Central memory CD8-positive, alpha-beta T cell (primary cell): ENCODE measurements around the gene KREMEN1.

Experiments used
- ATAC-seq: fragments of 150-1000 bp; cut with Tn5 transposase; replicated peaks from 2 replicates; pipeline ENCODE4 v1.10.0; 2022; ENCODE audit warnings: mild to moderate bottlenecking, moderate FRiP score, moderate number of reproducible peaks; ENCODE audit not compliant: poor library complexity, severe bottlenecking; ENCODE audit errors: extremely low read depth
- DNase-seq, 2 donors: peaks; one replicate each; pipeline ENCODE4 v3.0.0; 2021; ENCODE audit warnings: low spot score in 2 of 2
- H3K27ac Mint-ChIP-seq: one replicate; pipeline ENCODE4 v1.8.0; 2022; ENCODE audit warnings: low read depth, mild to moderate bottlenecking, moderate library complexity, mixed read lengths
- H3K27me3 Mint-ChIP-seq: one replicate; pipeline ENCODE4 v1.8.0; 2022; ENCODE audit warnings: mixed read lengths
- H3K36me3 Mint-ChIP-seq: one replicate; pipeline ENCODE4 v1.8.0; 2022; ENCODE audit warnings: mild to moderate bottlenecking, moderate library complexity, mixed read lengths; ENCODE audit not compliant: insufficient read depth
- H3K4me1 Mint-ChIP-seq: one replicate; pipeline ENCODE4 v1.8.0; 2022; ENCODE audit warnings: mixed read lengths
- H3K4me3 Mint-ChIP-seq: one replicate; pipeline ENCODE4 v1.8.0; 2022; ENCODE audit warnings: mild to moderate bottlenecking, moderate library complexity, mixed read lengths
- H3K9me3 Mint-ChIP-seq: one replicate; pipeline ENCODE4 v1.8.0; 2022; ENCODE audit warnings: mixed read lengths

Gene KREMEN1

GRCh38 chr22:29163808-29164207 is 91.0 kb downstream of the KREMEN1 start:
- ATAC-seq (no peak), DNase-seq (no peak)
- H3K36me3 Mint-ChIP-seq, result peaks cover 4% of the 10 kb centered on the region
- H3K4me1 Mint-ChIP-seq, result peaks cover 18% of the 10 kb centered on the region
- H3K9me3 Mint-ChIP-seq, result no peaks in the 10 kb centered on the region
- no peak overlapping the region for H3K27ac Mint-ChIP-seq
- no peak overlapping the region for H3K4me3 Mint-ChIP-seq
- peaks cover 12% of the 10 kb centered on the region for H3K27me3 Mint-ChIP-seq

- peaks cover 4% of the 10 kb centered on the region for H3K36me3 Mint-ChIP-seq
- no peak overlapping the region for H3K4me3 Mint-ChIP-seq
- DNase-seq, result no peak
- no peak for ATAC-seq
- H3K27me3 Mint-ChIP-seq, result peaks cover 1% of the 10 kb centered on the region
- H3K27ac Mint-ChIP-seq, result no peak overlapping the region
- peaks cover 18% of the 10 kb centered on the region for H3K4me1 Mint-ChIP-seq
- H3K9me3 Mint-ChIP-seq, result no peaks in the 10 kb centered on the region
These were observed 92.7 kb downstream of the KREMEN1 start for GRCh38 chr22:29165321-29166060.

GRCh38 chr22:29166180-29166579 is 93.3 kb downstream of the KREMEN1 start:
- H3K27me3 Mint-ChIP-seq, result no peaks in the 10 kb centered on the region
- H3K4me1 Mint-ChIP-seq, result peaks cover 18% of the 10 kb centered on the region
- ATAC-seq (no peak), DNase-seq (no peak)
- H3K27ac Mint-ChIP-seq, result peak overlapping the region; percentile 59
- no peaks in the 10 kb centered on the region for H3K9me3 Mint-ChIP-seq
- H3K4me3 Mint-ChIP-seq, result no peak overlapping the region
- peaks cover 4% of the 10 kb centered on the region for H3K36me3 Mint-ChIP-seq

- Mint-ChIP-seq H3K4me3 (peak overlapping the region; percentile 52), H3K27me3 (no peaks in the 10 kb centered on the region)
- peak in 1 of 2 donors; percentile 32 for DNase-seq
These were observed 94.4 kb downstream of the KREMEN1 start for GRCh38 chr22:29167032-29167911.

GRCh38 chr22:29171721-29172120 is 98.9 kb downstream of the KREMEN1 start:
- peaks cover 10% of the 10 kb centered on the region for H3K27me3 Mint-ChIP-seq
- H3K4me3 Mint-ChIP-seq, result no peak overlapping the region
- DNase-seq (no peak), ATAC-seq (no peak)
- H3K4me1 Mint-ChIP-seq, result peaks cover 11% of the 10 kb centered on the region
- H3K36me3 Mint-ChIP-seq, result peaks cover 3% of the 10 kb centered on the region
- H3K9me3 Mint-ChIP-seq, result peaks cover 9% of the 10 kb centered on the region
- no peak overlapping the region for H3K27ac Mint-ChIP-seq

More at GRCh38 chr22:29167032-29167911, 94.4 kb downstream of the KREMEN1 start:
- Mint-ChIP-seq H3K36me3 (peaks cover 4% of the 10 kb centered on the region), H3K9me3 (no peaks in the 10 kb centered on the region), H3K27ac (peak overlapping the region; percentile 59), H3K4me1 (peaks cover 18% of the 10 kb centered on the region)
- ATAC-seq, result peak; percentile 80

- Mint-ChIP-seq H3K27ac (no peak overlapping the region), H3K9me3 (peaks cover 9% of the 10 kb centered on the region), H3K4me1 (peaks cover 6% of the 10 kb centered on the region), H3K4me3 (no peak overlapping the region), H3K27me3 (peaks cover 12% of the 10 kb centered on the region), H3K36me3 (no peaks in the 10 kb centered on the region)
- DNase-seq, result no peak
- no peak for ATAC-seq
These were observed 99.4 kb downstream of the KREMEN1 start for GRCh38 chr22:29172216-29172615.

GRCh38 chr22:29175312-29175835 is 102.5 kb downstream of the KREMEN1 start:
- Mint-ChIP-seq H3K27ac (no peak overlapping the region), H3K9me3 (peaks cover 9% of the 10 kb centered on the region), H3K4me3 (no peak overlapping the region), H3K36me3 (no peaks in the 10 kb centered on the region), H3K27me3 (peaks cover 12% of the 10 kb centered on the region), H3K4me1 (no peaks in the 10 kb centered on the region)
- no peak for ATAC-seq
- DNase-seq, result no peak

GRCh38 chr22:29183971-29184848 is 111.4 kb downstream of the KREMEN1 start:
- no peaks in the 10 kb centered on the region for H3K27me3 Mint-ChIP-seq
- DNase-seq (no peak), ATAC-seq (no peak)
- peaks cover 2% of the 10 kb centered on the region for H3K36me3 Mint-ChIP-seq
- H3K9me3 Mint-ChIP-seq, result no peaks in the 10 kb centered on the region
- no peaks in the 10 kb centered on the region for H3K4me1 Mint-ChIP-seq
- no peak overlapping the region for H3K27ac Mint-ChIP-seq
- H3K4me3 Mint-ChIP-seq, result no peak overlapping the region

GRCh38 chr22:29184849-29185490 is 112.1 kb downstream of the KREMEN1 start:
- Mint-ChIP-seq H3K9me3 (no peaks in the 10 kb centered on the region), H3K27me3 (no peaks in the 10 kb centered on the region), H3K36me3 (peaks cover 2% of the 10 kb centered on the region), H3K4me3 (no peak overlapping the region), H3K4me1 (no peaks in the 10 kb centered on the region), H3K27ac (no peak overlapping the region)
- ATAC-seq (no peak), DNase-seq (no peak)

GRCh38 chr22:29186302-29186701 is 113.5 kb downstream of the KREMEN1 start:
- no peaks in the 10 kb centered on the region for H3K4me1 Mint-ChIP-seq
- peaks cover 2% of the 10 kb centered on the region for H3K36me3 Mint-ChIP-seq
- H3K27me3 Mint-ChIP-seq, result no peaks in the 10 kb centered on the region
- H3K4me3 Mint-ChIP-seq, result no peak overlapping the region
- no peak overlapping the region for H3K27ac Mint-ChIP-seq
- H3K9me3 Mint-ChIP-seq, result no peaks in the 10 kb centered on the region
- ATAC-seq, result no peak
- no peak for DNase-seq

- Mint-ChIP-seq H3K4me3 (no peak overlapping the region), H3K27me3 (no peaks in the 10 kb centered on the region), H3K4me1 (no peaks in the 10 kb centered on the region), H3K27ac (no peak overlapping the region), H3K36me3 (peaks cover 2% of the 10 kb centered on the region), H3K9me3 (no peaks in the 10 kb centered on the region)
- DNase-seq (no peak), ATAC-seq (no peak)
These were observed 115.0 kb downstream of the KREMEN1 start for GRCh38 chr22:29187831-29188230.

GRCh38 chr22:29190051-29190450 is 117.2 kb downstream of the KREMEN1 start:
- no peak overlapping the region for H3K27ac Mint-ChIP-seq
- no peak overlapping the region for H3K4me3 Mint-ChIP-seq
- H3K36me3 Mint-ChIP-seq, result peaks cover 2% of the 10 kb centered on the region
- no peak for ATAC-seq
- H3K9me3 Mint-ChIP-seq, result no peaks in the 10 kb centered on the region
- no peaks in the 10 kb centered on the region for H3K4me1 Mint-ChIP-seq
- DNase-seq, result no peak
- no peaks in the 10 kb centered on the region for H3K27me3 Mint-ChIP-seq
